HG02840 (cell line): ENCODE data around the gene PHEX.

Experiments used
- ATAC-seq: cut with Tn5 transposase; IDR thresholded peaks from one replicate; pipeline ENCODE4 v1.9.1; 2021; ENCODE audit warnings: mild to moderate bottlenecking, moderate library complexity, moderate number of reproducible peaks; ENCODE audit not compliant: unreplicated experiment, low FRiP score

Gene PHEX

DNA sequence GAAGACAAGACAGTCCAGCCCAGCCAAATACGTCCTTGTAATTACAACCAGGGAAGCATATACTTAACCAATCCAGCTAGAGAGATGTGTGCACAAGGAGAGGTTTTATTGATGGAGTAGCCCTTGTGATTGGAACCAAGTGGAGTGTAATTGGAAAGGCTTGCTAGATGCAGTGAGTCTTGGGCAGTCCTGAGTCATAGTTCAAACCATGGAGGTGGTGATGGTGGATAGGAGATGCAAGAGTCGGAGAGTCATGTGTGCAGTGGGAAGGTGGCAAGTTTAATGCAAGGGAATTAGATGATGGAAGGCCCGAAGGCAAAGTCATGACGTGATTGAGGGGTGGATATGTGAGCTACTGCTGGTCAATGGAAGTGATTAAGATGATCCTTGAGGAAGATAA lies 63.7 kb downstream of the PHEX start:
- no peak for ATAC-seq

- ATAC-seq = no peak
Observed at GRCh38 chrX:22097012-22097694, 65.0 kb downstream of the PHEX start.

DNA sequence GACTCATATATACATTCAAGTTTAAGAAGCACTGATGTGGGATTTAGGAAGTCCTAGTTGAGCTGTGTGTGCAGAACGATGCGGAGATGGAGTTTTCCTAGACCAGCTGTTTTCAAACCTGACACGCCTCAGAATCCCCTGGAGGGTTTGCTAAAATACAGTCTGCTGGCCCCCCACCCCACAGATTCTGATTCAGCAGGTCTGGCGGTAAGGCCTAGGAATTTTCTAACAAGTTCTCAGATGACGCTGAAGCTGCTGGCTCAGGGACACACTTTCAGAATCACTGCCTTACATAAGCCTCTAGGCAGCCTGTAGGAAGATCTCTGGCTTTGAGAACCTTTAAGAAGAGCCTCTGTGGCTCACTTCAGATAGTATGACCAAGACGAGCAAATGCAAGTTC lies 73.1 kb downstream of the PHEX start:
- ATAC-seq = no peak

DNA sequence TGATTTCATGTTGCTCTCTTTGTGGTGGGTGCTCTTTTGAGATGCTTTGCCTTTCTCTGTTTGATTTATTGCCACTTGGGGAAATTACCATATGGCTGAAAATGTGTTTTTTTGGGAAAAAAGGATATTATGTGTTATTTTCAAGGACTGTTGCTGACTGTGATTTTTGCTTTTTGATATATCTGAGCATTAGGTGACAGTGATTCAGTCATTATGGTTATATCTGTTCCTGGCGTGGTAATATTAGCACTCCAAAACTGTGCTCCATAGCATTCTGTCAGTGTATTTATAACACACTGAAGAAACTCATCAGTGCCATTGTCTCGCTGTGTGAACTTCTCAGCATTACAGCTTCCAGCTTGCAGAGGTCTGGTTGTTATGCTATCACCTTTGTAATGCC lies 73.8 kb downstream of the PHEX start:
- no peak for ATAC-seq

GRCh38 chrX:22109442-22109841 lies 77.3 kb downstream of the PHEX start:
- no peak for ATAC-seq

DNA sequence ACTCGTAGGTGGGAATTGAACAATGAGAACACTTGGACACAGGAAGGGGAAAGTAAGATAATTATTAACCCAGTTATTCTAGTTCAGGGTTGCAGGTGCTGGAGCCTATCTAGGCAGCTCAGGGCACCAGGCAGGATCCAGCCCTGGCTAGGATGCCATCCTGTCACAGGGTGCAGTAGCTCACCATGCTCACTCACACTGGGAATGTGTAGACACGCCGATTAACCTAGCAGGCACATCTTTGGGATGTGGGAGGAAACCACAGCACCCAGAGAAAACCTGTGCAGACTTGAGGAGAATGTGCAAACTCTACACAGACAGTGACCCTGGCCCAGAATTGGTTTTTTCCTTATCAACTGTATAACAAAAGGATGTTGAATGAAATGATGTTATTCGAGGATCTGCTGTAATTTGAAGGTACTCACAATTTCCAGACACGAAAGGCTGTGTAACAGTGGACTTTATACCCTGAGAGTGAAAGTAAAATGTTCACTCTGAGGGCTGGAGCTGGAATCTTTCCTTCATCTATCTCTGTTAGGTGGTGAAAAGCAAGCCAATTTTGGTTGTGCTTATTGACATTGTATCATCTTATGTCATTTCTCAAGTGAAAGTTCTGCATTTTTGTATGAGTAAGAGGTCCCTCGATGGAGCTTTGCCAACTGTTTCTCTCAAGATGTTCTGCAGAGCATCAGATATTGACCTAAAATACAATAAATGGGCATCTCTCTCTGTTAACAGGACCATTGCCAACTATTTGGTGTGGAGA lies 78.8 kb downstream of the PHEX start:
- no peak for ATAC-seq

DNA sequence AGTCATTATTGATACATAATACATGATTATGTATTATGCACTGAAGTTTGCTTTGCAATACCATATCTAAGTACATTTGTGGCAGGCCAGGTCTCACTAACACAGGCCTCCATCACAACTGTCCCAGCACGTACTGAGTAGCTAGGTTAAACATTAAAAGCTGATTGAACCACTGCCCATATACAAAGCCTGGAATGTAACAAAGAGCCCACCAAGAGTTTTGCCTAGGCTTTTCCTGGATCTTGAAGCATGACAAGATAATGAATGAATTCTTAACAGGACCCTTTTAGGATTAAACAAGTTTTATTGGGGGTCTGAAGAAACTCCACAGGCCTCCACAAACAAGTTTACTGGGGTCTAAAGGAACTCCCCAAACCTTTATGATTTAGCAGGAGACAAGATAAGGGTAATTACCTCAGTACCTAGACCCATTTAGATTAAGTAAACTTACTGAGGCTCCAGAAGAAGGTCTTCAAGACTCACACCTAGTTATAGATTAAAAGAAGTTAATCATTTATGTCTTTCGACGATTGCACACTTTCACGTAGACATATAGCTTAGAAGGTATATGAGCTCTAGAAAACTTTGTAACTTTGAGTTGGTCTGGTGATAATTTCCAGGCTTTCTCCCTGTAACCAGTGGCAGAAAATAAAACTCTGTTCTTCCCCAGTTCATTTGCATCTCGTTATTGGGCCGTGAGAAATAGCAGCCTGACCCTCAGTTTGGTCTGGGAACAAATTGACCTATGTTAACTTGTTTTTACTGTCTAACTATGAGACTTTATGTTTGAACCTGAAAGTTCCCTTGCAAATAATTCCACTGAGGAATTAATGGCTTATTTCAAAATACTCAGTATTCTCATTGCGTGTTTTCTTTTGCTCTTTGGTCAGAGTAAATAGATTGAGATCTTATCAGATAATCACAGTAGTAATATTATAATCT lies 84.8 kb downstream of the PHEX start:
- no peak for ATAC-seq

DNA sequence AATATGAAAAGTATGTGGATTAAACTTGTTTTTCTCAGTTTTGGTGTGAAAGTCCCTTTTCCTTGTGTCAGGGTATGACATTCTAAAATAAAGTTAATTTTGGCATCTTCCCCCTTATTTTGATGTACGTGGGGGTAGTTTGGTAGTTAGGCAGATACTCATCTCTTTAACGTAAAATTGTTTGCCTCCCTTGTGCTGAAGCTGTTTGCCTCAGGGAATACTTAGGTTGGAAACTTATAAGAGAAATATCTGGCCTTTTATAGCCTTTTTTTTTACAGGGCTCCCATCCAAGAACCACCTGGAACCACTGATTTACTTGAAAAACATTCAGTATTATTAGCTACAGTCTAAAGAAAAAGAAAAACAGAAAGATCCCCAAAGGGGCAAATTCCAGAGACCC lies 85.5 kb downstream of the PHEX start:
- ATAC-seq = no peak

DNA sequence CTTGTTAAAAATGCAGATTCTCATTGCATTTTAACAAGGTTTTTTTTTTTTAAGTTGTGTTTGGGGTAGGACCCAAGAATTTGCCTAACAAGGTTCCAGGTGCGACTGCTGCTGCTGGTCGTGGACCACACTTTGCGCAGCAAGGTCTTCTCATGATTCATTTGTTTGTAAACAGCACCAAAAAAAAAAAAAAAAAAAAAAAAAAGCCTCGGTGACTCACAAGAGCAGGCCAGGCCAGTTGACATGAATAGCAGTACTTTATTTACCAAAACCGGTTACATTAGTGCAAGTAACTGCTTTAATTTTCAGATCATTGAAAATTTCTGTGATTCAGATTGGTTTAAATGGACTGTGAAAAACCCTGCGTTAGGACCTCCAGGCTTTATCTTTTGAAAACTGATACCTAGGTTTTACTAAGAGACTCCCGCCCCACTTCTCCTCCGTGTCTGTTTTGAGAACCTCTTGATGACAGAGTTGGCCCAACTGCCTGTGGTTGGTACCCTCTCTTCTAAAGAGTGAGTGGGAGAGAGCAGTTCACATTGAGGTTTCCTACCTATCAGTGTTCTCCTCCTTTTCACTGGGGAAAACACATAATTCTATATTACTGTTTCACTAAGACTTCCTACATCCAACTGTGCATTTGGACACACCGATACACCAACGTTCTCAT lies 86.2 kb downstream of the PHEX start:
- no peak for ATAC-seq

DNA sequence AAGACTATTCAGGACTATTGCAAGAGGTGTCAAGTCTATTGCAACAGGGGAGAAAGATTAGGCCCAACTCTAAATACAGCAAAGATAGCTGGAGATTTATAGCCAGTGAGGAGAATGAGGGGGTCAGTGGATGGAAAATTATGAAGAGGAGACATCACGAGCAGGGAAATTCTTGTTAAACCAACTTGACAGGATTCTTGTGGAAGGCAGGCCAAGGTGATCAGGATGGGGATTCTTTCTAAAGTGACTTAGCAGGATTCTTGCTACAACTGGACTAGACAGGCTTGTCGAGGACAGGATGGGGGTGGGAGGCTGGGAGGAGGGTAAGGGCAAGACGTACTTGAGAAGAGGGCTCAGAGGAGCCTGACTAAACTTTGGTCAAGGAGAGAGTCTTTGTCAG lies 89.0 kb downstream of the PHEX start:
- no peak for ATAC-seq

DNA sequence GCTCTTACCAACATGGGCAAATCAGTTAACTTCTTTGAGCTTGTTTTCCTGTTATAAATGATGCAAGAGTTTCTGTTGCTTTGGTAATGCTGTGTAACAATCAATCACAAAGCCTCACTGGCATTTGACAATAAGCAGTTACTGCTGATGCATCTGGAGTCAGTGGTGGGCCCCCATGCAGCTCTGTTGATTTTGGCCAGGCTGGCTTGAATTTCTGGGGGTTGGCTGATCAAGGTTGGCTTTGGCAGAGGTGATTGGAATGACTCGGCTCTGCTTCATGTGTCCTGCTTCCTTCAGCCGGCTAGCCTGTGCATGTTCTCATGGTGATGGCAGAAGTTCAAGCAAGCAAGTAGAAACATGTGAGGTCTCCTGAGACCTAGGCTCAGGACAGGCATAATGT lies 90.4 kb downstream of the PHEX start:
- ATAC-seq = no peak

GRCh38 chrX:22124098-22124497 lies 92.0 kb downstream of the PHEX start:
- ATAC-seq = no peak

GRCh38 chrX:22125481-22125880 lies 93.4 kb downstream of the PHEX start:
- no peak for ATAC-seq

DNA sequence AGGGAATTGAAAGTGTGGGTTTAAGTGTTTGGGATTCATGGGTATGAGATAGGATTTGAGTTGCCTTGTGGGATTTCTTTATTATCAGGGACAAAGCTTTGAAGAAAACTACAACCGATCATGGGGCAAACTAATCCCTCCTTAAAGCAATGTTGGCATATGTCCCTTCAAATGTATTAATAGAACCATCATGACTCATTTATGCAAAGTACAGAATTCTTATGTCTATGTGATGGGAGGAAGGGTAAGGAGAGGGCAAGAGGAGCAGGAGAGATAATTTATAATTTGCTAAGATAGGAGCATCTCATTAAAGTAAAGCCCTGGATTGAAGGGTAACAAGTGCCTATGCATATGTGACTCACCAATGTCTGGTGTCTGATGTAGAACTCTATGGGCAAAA lies 94.2 kb downstream of the PHEX start:
- no peak for ATAC-seq

DNA sequence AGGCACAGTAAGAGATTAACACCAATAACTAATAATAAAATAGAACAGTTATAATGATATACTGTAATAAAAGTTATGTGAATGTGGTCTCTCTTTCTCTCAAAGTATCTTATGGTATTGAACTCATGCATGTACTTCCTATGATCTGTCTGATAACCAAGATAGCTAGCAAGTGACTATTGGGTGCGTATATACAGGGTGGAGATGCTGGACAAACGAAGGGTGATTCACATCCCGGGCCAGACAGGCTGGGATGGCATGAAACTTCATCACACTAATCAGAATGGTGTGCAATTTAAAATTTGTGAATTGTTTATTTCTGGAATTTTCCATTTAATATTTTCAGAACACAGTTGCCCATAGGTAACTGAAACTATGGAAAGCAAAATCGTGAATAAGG lies 96.8 kb downstream of the PHEX start:
- no peak for ATAC-seq

GRCh38 chrX:22134681-22135080 lies 102.6 kb downstream of the PHEX start:
- ATAC-seq = no peak

GRCh38 chrX:22135171-22135711 lies 103.1 kb downstream of the PHEX start:
- ATAC-seq = no peak

DNA sequence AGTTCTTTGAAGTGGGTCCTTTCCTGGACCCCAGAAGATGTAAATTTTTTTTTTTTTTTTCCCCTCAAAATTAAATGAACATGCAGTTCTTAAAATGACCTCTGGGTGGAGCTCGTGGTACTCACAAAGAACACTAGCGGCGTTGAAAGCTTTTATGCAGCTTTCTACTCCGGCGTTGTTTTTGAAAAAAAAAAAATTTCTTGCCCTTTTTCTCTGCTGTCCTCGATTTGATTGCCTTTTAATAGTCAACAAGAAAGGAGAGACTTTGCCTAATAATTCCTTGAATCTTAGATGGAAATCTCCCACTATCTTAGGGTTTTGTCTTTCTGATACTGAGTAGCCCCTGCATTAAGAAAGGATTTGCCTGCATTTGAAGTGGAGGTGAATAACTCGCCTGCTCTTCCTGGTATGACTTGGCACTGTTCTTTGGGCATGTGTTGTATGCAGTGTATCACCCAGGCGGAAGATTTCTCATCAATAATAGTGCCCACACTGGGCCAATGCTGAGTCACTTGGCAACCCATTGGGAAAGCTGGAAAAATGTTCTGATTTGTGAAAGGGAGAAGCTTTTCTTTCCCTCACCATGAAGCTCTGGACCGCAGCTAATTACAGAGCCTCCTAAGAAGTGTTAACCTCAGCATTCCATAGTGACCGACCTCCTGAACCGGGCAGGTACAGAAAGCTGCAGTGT lies 104.0 kb downstream of the PHEX start:
- no peak for ATAC-seq

DNA sequence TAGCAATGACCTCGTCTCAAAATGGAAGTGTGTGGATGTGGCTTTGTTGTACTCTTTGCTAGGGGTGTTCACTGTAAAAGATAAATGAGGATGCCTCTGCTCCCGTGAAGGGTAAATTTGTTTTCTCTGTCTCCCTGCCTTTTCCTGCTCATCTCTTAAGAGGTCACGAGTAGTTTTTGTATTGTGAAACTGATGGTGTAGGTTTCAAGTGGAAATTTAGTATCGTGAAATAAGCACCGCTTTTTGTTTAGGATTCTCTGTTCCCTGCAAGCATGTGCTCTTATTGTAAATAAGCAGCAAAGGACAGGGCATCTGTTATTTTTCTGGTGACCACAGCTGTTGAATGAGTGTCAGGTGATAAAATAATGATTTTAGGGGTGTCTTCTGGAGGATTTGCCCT lies 104.6 kb downstream of the PHEX start:
- no peak for ATAC-seq

GRCh38 chrX:22139822-22140221 lies 107.7 kb downstream of the PHEX start:
- no peak for ATAC-seq
